Renal cortical epithelial cell (primary cell): ENCODE results near the gene PIK3CD. TPM values are rescaled to one million over a fixed set of nuclear protein-coding genes. Genes with fewer than 3 reads are reported as not detected.

Experiments
- DNase-seq: peaks from one replicate; pipeline ENCODE4 v3.0.0-alpha.2; 2011; ENCODE audit warnings: low read depth
- total RNA-seq: library from RNA; depleted of rRNA; stranded (reverse); fragments of >200 nt; gene quantifications from 2 replicates; pipeline ENCODE4 v1.2.3, GENCODE V29; 2014

PIK3CD gene
- total RNA-seq, result 18.4 and 29.5 TPM in 2 replicates

- DNase-seq, result no peak
These were observed at the start of gene PIK3CD for GRCh38 chr1:9651565-9652378. Gene PIK3CD, plus strand, starts transcription at chr1:9651731. Its CDS starts 58,725 bp downstream, at chr1:9710456.

GRCh38 chr1:9601942-9602793 lies 49.4 kb upstream of the PIK3CD start:
- DNase-seq, result no peak

DNA sequence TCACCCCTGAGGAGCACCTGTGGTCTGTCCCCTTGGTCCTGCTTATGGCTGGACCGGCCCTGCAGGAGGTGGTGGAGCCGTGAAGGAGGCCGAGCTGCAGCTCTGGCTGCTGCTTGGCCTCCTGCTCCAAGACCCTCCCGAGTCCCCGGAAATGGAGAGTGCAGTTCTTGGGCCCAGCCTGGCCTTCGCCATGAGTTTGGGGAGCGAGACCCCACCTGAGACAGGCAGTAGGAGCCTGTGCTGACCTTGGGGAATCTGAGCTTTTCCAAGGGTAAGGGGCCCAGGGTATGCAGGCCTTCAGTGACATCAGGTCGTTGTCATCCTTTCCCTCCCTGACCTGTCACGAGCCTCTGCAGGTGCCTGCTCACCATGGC lies 48.8 kb upstream of the PIK3CD start:
- DNase-seq, result no peak

DNA sequence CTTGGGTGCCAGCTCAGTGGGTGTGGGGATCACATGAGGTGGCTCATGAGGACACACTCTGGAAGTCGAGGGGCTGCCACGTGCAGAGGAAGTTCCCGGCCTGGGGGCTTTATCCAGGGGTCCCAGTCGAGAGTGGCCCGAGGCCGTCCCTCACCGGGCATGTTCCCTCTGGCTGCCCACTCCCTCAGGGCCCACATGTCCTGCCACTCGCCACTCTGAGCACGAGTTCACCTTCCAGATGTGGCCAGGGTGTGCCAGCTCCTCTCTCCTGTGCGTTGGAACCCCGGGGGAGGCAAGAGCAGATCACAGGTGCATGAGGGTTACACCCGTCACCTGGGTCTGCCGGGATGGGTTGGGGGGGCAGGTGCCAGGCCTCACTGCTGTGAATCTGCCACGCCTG lies 48.2 kb upstream of the PIK3CD start:
- DNase-seq, result no peak

DNA sequence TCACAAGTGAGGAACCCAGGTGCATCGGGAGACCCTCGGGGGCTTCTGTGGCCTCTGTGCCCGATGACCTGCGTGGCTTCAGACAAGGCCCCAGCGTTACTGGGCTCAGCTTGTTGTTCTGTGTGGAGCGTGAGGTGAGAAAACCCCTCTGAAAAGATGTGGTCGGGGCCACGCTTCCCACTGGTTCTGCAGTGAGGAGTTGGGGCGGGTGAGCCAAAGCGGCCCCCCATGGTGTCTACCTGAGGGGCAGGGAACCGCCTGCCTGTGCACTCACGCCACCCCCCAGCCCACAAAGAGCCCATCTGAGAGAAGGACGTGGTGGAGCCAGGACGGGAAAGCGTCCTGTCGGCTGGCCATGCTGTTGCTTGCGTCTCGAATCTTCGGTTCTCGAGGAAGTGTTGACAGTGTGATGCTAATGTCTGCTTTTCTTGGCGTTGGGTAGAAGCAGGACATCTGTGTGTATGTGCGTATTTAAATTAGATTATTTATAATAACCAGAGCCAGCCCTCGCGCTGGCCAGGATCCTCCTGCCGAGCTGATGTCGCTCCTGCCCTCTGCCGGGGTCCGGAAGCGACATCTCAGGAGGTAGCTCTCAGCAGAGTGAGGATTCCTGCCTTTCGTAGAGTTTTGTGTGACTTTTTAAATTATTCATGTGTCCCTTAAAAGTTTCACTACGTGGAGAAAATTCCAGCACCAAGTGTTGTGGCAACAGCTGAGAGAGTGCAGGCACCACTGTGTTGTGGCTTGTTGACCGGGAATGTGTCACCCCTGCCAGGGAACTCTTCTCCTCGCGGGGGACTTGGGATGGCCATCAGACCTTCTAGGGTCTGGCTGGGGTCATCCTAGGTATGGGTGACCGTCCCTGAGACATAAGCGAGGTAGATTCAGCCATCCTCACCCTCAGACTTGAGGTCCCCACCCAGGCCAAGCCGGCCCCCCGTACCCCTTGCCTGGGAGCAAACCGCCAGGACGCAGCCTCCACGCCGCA lies 47.5 kb upstream of the PIK3CD start:
- DNase-seq, result no peak

- no peak for DNase-seq
These were observed 46.7 kb upstream of the PIK3CD start for GRCh38 chr1:9604836-9605235.

DNA sequence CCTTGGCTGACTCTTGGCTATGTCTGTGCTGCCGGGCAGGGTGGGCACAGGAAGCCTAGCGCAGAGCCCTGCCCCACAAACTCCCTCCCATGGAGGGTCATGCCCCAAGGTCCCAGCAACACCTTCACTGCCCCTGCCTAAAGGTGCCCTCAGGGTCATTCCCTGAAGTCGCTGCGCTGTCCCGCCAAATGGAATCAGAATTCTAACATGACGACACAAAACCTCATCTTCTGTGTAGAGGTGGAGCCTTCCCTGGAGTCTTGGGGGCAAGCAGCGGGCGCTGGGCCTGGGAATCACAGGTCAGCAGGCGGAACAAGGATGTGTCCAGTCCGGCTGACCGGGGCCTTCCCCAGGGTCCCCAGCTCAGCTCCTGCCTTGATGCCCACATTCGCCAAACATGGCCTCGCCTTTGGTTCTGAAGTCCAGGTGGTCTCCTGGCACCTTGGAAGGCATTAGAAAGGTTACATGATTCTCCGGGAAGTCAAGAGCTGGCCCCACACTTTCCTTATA lies 45.5 kb upstream of the PIK3CD start:
- DNase-seq, result no peak

DNA sequence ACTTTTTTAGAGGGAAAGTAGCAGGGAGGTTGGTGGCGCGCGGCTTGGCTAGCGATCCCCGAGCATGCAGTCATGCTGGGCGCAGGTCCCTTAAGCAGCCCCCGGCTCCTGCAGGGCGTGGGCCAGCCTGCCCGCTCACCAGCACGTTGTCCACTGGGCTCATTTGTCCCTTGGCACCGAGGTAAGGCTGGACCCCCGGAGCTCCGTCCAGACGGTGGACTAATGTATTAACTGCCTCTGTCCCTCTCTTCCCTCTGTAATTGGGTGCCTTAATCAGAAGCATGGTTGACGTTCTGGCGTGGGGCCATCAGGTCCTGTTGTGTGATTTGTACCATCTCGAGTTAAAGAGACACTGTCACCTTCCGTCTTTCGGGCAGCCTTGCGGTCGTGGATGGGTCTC lies 45.1 kb upstream of the PIK3CD start:
- DNase-seq, result no peak

DNA sequence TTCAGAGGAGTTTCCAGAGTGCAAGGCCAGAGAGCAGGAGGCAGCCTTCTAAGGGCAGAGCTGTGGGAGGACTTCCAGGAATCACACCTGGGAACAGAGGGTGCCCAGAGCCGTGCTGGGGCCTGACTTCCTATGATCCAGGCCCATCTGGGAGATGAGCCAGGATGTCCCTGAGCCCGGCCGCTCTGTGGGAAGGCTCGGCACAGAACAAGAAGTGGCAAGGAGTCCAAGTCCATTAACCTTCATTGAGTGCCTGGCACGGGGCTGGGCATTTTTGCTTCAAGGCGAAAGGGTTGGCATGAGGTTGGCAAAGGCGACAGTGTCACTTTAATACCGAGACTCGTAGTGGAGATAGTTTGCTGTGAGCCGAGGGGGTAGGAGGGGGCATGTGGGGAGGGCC lies 44.6 kb upstream of the PIK3CD start:
- no peak for DNase-seq

- no peak for DNase-seq
These were observed 44.2 kb upstream of the PIK3CD start for GRCh38 chr1:9607352-9607751.

GRCh38 chr1:9609998-9610397 lies 41.5 kb upstream of the PIK3CD start:
- no peak for DNase-seq

DNA sequence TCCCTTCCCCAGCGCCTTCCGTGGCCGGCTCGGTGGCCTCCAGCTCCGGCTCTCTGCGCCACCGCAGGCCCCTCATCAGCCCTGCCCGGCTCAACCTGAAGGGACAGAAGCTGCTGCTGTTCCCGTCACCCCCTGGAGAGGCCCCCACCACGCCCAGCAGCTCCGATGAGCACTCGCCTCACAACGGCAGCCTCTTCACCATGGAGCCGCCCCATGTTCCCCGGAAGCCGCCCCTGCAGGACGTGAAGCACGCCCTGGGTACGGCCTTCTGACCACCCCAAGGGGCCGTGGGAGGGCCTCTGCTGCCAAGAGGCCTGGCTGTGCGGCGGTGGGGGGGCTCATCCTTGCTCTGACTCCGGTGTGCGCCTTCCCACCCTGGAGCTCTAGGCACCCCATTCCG lies 41.0 kb upstream of the PIK3CD start:
- DNase-seq, result no peak

GRCh38 chr1:9611716-9612115 lies 39.8 kb upstream of the PIK3CD start:
- DNase-seq, result no peak

- no peak for DNase-seq
These were observed 39.2 kb upstream of the PIK3CD start for GRCh38 chr1:9612162-9612845.

DNA sequence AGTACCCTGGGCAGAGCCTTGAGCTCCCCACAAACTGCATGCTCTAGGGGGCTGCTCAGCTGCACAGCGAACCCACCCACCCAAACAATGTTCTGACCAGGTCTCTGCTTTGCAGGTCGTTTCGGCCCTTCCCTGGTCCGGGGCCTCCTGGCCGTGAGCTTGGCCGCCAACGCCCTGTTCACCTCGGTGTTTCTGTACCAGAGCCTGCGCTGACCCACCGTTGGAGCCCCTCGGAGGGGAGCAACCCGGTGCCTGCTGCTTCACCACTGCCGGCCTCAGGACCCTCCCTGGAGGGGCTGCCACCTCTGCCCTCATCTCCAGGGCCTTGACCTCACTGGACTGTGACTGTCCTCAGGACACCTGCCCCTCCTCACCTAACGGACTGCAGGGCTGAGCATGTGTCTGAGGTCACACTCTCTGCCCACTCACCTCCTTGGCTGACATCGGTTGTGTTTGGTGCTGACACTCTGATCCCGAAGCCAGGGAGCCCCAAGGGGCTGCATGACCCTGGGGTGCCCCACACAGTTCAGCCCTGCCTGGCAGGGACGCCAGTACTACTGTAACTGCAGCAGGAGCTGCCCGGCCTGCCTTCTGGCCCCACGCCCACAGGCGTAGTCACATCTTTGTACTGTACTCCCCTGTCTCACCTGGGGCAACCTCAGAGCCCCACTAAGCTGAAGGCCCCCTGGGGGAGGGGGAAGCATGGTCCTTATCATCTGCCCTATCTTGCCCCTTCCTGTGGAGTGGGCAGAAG lies 38.5 kb upstream of the PIK3CD start:
- no peak for DNase-seq

- no peak for DNase-seq
These were observed 37.8 kb upstream of the PIK3CD start for GRCh38 chr1:9613625-9614299.

GRCh38 chr1:9615316-9616063 lies 36.0 kb upstream of the PIK3CD start:
- peak; percentile 22 for DNase-seq

GRCh38 chr1:9618909-9619679 lies 32.4 kb upstream of the PIK3CD start:
- no peak for DNase-seq
